ENCODE results near the gene TMEM245.

Gene TMEM245

DNA sequence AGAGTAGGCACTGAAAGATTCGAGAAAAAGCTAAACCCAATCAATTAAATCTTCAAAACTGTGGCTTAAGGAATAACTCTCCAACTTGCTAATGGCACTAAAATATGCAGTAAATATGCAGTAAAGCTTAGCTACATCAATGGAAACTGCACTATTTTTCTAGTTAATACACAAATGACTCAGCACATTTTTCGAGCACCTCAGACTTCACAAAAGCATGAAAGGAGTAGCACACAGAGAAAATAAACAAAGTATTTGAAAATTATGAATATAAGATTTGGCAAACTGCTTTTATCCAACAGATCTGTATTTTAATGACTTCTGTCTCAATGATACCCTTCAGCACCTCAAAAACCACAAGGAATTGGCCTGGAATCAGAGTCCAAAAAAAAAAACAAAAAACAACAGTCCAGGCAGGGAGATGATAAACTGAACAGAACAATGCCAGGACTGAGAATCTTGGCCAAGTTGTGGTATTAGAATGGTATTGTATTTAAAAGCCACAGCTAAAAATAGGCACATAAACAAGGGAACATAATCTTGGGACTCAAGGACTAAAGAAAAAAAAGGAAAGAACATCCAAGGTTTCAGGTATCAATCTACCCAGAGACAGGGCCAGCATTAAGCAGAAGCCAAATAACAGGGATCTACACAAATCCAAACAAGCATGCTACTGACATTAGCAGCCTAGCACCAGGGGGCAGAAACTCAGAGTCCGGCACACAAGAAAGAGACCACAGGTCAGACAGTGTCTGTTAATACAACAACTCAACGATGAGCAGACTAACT lies 21.4 kb downstream of the TMEM245 start:
- TF ChIP-seq, protein P1, sequence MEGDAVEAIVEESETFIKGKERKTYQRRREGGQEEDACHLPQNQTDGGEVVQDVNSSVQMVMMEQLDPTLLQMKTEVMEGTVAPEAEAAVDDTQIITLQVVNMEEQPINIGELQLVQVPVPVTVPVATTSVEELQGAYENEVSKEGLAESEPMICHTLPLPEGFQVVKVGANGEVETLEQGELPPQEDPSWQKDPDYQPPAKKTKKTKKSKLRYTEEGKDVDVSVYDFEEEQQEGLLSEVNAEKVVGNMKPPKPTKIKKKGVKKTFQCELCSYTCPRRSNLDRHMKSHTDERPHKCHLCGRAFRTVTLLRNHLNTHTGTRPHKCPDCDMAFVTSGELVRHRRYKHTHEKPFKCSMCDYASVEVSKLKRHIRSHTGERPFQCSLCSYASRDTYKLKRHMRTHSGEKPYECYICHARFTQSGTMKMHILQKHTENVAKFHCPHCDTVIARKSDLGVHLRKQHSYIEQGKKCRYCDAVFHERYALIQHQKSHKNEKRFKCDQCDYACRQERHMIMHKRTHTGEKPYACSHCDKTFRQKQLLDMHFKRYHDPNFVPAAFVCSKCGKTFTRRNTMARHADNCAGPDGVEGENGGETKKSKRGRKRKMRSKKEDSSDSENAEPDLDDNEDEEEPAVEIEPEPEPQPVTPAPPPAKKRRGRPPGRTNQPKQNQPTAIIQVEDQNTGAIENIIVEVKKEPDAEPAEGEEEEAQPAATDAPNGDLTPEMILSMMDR (IDR thresholded peaks at IDR 0.05; ENCODE audit: insufficient read depth, low read length, poor library complexity, severe bottlenecking), result no peak
- DNase-seq (ENCODE audit: extremely low read depth, insufficient read length), result no peak
- Histone ChIP-seq H3K36me3 (ENCODE audit: control insufficient read depth, insufficient read depth, low read length) (peaks cover 2% of the 10 kb centered on the region; the same call in 1 of the 2 replicates), H3K4me3 (replicated peaks; ENCODE audit: low read depth, low read length) (no peak overlapping the region), H3K27me3 (replicated peaks; ENCODE audit: control insufficient read depth, insufficient read depth, low read length) (no peaks in the 10 kb centered on the region)

DNA sequence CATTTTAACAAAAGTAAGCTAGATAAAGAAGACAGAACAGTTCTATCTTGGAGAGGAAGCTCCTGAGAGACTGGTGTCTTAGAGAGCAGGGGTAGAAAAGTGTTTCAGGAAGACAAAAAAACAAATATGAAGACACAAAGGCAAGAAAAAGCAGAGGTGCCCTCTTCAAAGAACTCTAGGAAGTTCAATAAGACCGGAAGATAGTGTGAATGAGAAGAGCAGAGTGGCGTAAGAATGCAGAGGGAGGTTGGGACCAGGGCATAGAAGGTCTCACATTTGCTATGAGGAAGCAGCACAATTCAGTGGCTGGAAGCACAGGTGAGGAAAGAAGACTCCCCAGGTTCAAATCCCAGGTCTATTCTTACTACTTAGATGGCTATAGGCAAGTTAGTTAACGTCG lies 22.6 kb downstream of the TMEM245 start:
- no peaks in the 10 kb centered on the region for H3K27me3 ChIP-seq (replicated peaks; ENCODE audit: control insufficient read depth, insufficient read depth, low read length)
- TF ChIP-seq, protein P1 (IDR thresholded peaks at IDR 0.05; ENCODE audit: insufficient read depth, low read length, poor library complexity, severe bottlenecking), result no peak
- peaks cover 2% of the 10 kb centered on the region; the same call in 1 of the 2 replicates for H3K36me3 ChIP-seq (ENCODE audit: control insufficient read depth, insufficient read depth, low read length)
- DNase-seq (ENCODE audit: extremely low read depth, insufficient read length), result no peak
- no peak overlapping the region for H3K4me3 ChIP-seq (replicated peaks; ENCODE audit: low read depth, low read length)

- TF ChIP-seq, protein P1 (IDR thresholded peaks at IDR 0.05; ENCODE audit: insufficient read depth, low read length, poor library complexity, severe bottlenecking), result no peak
- H3K27me3 ChIP-seq (replicated peaks; ENCODE audit: control insufficient read depth, insufficient read depth, low read length), result no peaks in the 10 kb centered on the region
- peaks cover 2% of the 10 kb centered on the region; the same call in 1 of the 2 replicates for H3K36me3 ChIP-seq (ENCODE audit: control insufficient read depth, insufficient read depth, low read length)
Observed at GRCh38 chr9:109095321-109095720, 24.4 kb downstream of the TMEM245 start.

DNA sequence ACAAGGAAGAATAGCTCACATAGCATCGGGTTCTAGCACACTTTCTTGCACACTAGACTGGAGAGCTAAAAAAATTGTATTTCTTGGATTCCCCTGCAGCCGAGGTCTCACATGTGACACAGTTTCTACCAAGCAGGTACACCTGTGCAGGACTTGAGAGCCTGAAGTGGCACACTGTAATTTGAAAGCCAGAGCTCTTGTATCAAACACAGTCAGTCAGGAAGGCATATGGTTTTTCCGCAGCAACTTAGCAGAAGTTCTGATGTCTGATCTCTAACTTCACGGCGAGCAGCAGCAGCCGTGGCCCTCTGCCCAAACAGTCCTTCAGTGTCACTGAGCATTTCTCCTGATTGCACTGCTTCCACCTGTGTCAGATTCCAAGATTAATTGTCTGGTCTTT lies 25.5 kb downstream of the TMEM245 start:
- no peak overlapping the region for H3K4me3 ChIP-seq (replicated peaks; ENCODE audit: low read depth, low read length)
- no peaks in the 10 kb centered on the region; the same call in 1 of the 2 replicates for H3K36me3 ChIP-seq (ENCODE audit: control insufficient read depth, insufficient read depth, low read length)
- DNase-seq (ENCODE audit: extremely low read depth, insufficient read length), result no peak
- H3K27me3 ChIP-seq (replicated peaks; ENCODE audit: control insufficient read depth, insufficient read depth, low read length), result no peaks in the 10 kb centered on the region
- TF ChIP-seq, protein P1 (IDR thresholded peaks at IDR 0.05; ENCODE audit: insufficient read depth, low read length, poor library complexity, severe bottlenecking), result no peak

More at GRCh38 chr9:109095321-109095720, 24.4 kb downstream of the TMEM245 start:
- H3K4me3 ChIP-seq (replicated peaks; ENCODE audit: low read depth, low read length), result no peak overlapping the region
- no peak for DNase-seq (ENCODE audit: extremely low read depth, insufficient read length)

DNA sequence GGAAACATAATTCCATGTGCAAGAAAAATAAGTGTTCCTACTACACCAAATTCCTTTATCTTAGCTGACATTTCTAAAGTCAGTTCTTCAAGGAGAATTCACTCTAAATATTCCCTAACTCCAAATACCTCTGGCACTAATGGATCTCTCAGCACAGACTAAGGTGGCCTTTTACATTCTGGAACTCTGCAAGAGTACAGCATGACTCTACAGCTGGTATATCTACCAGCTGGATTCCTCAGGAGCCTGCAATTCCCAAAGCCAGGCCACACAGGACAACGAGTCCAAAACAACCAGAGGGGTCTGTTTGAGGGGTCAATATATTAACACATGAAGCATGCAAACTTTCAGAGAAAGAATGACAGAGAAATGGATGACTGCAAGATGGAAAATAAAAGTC lies 27.2 kb downstream of the TMEM245 start:
- TF ChIP-seq, protein P1 (IDR thresholded peaks at IDR 0.05; ENCODE audit: insufficient read depth, low read length, poor library complexity, severe bottlenecking), result no peak
- no peaks in the 10 kb centered on the region for H3K27me3 ChIP-seq (replicated peaks; ENCODE audit: control insufficient read depth, insufficient read depth, low read length)
- no peaks in the 10 kb centered on the region; the same call in 1 of the 2 replicates for H3K36me3 ChIP-seq (ENCODE audit: control insufficient read depth, insufficient read depth, low read length)
- no peak for DNase-seq (ENCODE audit: extremely low read depth, insufficient read length)
- no peak overlapping the region for H3K4me3 ChIP-seq (replicated peaks; ENCODE audit: low read depth, low read length)
